ENCODE measurements around the gene SP9. TPM values are rescaled to one million over a fixed set of nuclear protein-coding genes. Genes with fewer than 3 reads are reported as not detected.
"Not testable (repeated sequence)": the region's sequence is repeated elsewhere in the genome, so short reads cannot be mapped to it uniquely, and the experiment has no call there.

Gene SP9
- total RNA-seq, 1 experiment from 2014 or later, result not detected

DNA sequence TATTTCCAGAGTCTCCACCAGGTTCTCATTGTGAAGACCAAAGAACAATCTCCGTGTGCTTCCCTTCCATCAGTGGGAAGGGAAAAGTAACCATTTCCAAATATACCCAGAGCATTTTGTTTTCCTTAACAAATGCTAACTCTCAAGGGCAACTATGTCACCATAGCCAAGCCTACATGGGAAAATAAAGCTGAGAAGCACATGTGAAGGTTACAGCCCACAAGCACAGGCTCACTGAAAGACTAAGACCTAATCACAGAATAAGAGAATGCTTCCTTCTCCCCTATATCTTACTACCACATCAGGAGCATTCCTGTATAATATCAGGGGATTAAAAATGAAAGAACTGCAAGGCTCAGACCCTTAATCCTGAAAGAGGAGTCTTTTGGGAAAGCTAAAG is 28.2 kb downstream of the SP9 start:
- Histone ChIP-seq H3K56ac (ENCODE audit: insufficient read length, low read depth, low read length) (no peak overlapping the region), H4K8ac (replicated peaks; ENCODE audit: insufficient read length, low read depth, low read length) (no peak overlapping the region), H4K20me1 (ENCODE audit: control insufficient read depth, insufficient read depth, insufficient read length) (no peaks in the 10 kb centered on the region), H3K79me2 (ENCODE audit: insufficient read depth, low read length) (no peaks in the 10 kb centered on the region), H2BK12ac (ENCODE audit: insufficient read length, low read depth, low read length) (no peak overlapping the region), H3K14ac (ENCODE audit: insufficient read depth, low read length) (no peak overlapping the region), H3K4ac (ENCODE audit: low read depth, low read length) (no peak overlapping the region), H2BK20ac (ENCODE audit: low read depth, low read length, poor library complexity, severe bottlenecking) (no peak overlapping the region), H3K23me2 (ENCODE audit: insufficient read length, low read depth, low read length, poor library complexity, severe bottlenecking) (no peaks in the 10 kb centered on the region), H2BK5ac (ENCODE audit: insufficient read length, low read length) (no peak overlapping the region), H3T11ph (ENCODE audit: low read length) (no peak overlapping the region), H2BK120ac (ENCODE audit: low read depth, low read length, poor library complexity, severe bottlenecking) (no peak overlapping the region), H3K18ac (ENCODE audit: insufficient read length, low read depth, low read length) (no peak overlapping the region), H3K27me3 (ENCODE audit: insufficient read depth, low read length) (no peaks in the 10 kb centered on the region), H3K9ac (ENCODE audit: extremely low read depth, insufficient read length, low read length) (no peak overlapping the region), H2AFZ (ENCODE audit: low read length) (no peak overlapping the region), H2BK15ac (ENCODE audit: low read depth, low read length) (no peak overlapping the region), H3K4me1 (ENCODE audit: insufficient read depth, low read length) (no peaks in the 10 kb centered on the region), H3K27ac (ENCODE audit: insufficient read length, low read depth, low read length) (no peak overlapping the region), H4K5ac (ENCODE audit: insufficient read length, low read depth, low read length) (no peak overlapping the region), H3K9me3 (ENCODE audit: control insufficient read depth, low read depth, low read length) (no peaks in the 10 kb centered on the region), H3K79me1 (ENCODE audit: insufficient read depth, low read depth, low read length, poor library complexity, severe bottlenecking) (no peaks in the 10 kb centered on the region), H2AK5ac (ENCODE audit: insufficient read length, low read length) (no peak overlapping the region), H3K23ac (ENCODE audit: insufficient read length, low read depth, low read length) (no peak overlapping the region), H3K4me2 (ENCODE audit: insufficient read depth, insufficient read length, low read length) (no peak overlapping the region), H4K91ac (ENCODE audit: insufficient read length, low read depth, low read length) (no peak overlapping the region)
- Mint-ChIP-seq H3K4me3 (no peak overlapping the region), H3K27ac (no peak overlapping the region), H3K27me3 (ENCODE audit: low read depth) (no peaks in the 10 kb centered on the region), H3K9me3 (peaks cover 28 to 29% of the 10 kb centered on the region in 2 experiments), H3K36me3 (ENCODE audit: insufficient read depth in 1 of 3, low read depth in 3 of 3) (peaks cover 39 to 44% (median 43%) of the 10 kb centered on the region in 3 experiments), H3K4me1 (no peaks in the 10 kb centered on the region)
- WGBS (ENCODE audit: extremely low coverage, insufficient read length, low lambda C conversion rate), result no CpG with 5 or more reads among the region's 1 CpG
- no peak for DNase-seq
- TF ChIP-seq, protein P1, sequence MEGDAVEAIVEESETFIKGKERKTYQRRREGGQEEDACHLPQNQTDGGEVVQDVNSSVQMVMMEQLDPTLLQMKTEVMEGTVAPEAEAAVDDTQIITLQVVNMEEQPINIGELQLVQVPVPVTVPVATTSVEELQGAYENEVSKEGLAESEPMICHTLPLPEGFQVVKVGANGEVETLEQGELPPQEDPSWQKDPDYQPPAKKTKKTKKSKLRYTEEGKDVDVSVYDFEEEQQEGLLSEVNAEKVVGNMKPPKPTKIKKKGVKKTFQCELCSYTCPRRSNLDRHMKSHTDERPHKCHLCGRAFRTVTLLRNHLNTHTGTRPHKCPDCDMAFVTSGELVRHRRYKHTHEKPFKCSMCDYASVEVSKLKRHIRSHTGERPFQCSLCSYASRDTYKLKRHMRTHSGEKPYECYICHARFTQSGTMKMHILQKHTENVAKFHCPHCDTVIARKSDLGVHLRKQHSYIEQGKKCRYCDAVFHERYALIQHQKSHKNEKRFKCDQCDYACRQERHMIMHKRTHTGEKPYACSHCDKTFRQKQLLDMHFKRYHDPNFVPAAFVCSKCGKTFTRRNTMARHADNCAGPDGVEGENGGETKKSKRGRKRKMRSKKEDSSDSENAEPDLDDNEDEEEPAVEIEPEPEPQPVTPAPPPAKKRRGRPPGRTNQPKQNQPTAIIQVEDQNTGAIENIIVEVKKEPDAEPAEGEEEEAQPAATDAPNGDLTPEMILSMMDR (conservative IDR thresholded peaks at IDR 0.05), result no peak

DNA sequence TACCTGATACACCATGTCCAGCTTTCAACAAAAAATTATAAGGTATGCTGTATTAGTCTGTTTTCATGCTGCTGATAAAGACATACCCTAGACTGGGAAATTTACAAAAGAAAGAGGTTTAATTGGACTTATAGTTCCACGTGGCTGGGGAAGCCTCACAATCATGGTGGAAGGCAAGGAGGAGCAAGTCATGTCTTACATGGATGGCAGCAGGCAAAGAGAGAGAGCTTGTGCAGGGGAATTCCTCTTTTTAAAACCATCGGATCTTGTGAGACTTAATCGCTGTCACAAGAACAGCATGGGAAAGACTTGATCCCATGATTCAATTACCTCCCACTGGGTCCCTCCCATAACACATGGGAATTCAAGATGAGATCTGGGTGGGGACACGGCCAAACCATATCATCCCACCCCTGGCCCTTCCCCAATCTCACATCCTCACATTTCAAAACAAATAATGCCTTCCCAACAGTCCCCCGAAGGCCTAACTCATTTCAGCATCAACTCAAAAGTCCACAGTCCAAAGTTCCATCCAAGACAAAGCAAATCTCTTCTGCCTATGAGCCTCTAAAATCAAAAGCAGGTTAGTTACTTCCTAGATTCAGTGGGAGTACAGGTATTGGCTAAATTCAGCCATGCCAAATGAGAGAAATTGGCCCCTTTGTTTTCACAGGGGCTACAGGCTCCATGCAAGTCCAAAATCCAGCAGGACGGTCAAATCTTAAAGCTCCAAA is 28.9 kb downstream of the SP9 start:
- H2BK20ac ChIP-seq (ENCODE audit: low read depth, low read length, poor library complexity, severe bottlenecking); H3K4me2 ChIP-seq (ENCODE audit: insufficient read depth, insufficient read length, low read length); H3K79me2 ChIP-seq (ENCODE audit: insufficient read depth, low read length); H2BK15ac ChIP-seq (ENCODE audit: low read depth, low read length); H3T11ph ChIP-seq (ENCODE audit: low read length); H3K9ac ChIP-seq (ENCODE audit: extremely low read depth, insufficient read length, low read length); H2BK120ac ChIP-seq (ENCODE audit: low read depth, low read length, poor library complexity, severe bottlenecking); H2AK5ac ChIP-seq (ENCODE audit: insufficient read length, low read length); H3K4me1 Mint-ChIP-seq; H3K18ac ChIP-seq (ENCODE audit: insufficient read length, low read depth, low read length); H3K23ac ChIP-seq (ENCODE audit: insufficient read length, low read depth, low read length); H4K91ac ChIP-seq (ENCODE audit: insufficient read length, low read depth, low read length); H3K4me3 Mint-ChIP-seq; H4K5ac ChIP-seq (ENCODE audit: insufficient read length, low read depth, low read length); H3K23me2 ChIP-seq (ENCODE audit: insufficient read length, low read depth, low read length, poor library complexity, severe bottlenecking); H2AFZ ChIP-seq (ENCODE audit: low read length); H2BK12ac ChIP-seq (ENCODE audit: insufficient read length, low read depth, low read length); DNase-seq; H4K8ac ChIP-seq (replicated peaks; ENCODE audit: insufficient read length, low read depth, low read length); H3K56ac ChIP-seq (ENCODE audit: insufficient read length, low read depth, low read length); H3K9me3 ChIP-seq (ENCODE audit: control insufficient read depth, low read depth, low read length); H3K4ac ChIP-seq (ENCODE audit: low read depth, low read length); H3K27ac ChIP-seq (ENCODE audit: insufficient read length, low read depth, low read length); H2BK5ac ChIP-seq (ENCODE audit: insufficient read length, low read length); H3K14ac ChIP-seq (ENCODE audit: insufficient read depth, low read length); H3K27me3 ChIP-seq (ENCODE audit: insufficient read depth, low read length); H3K27me3 Mint-ChIP-seq (ENCODE audit: low read depth); H4K20me1 ChIP-seq (ENCODE audit: control insufficient read depth, insufficient read depth, insufficient read length); H3K27ac Mint-ChIP-seq; H3K79me1 ChIP-seq (ENCODE audit: insufficient read depth, low read depth, low read length, poor library complexity, severe bottlenecking); H3K4me1 ChIP-seq (ENCODE audit: insufficient read depth, low read length): not testable (repeated sequence)
- no CpG with 5 or more reads among the region's 6 CpGs for WGBS (ENCODE audit: extremely low coverage, insufficient read length, low lambda C conversion rate)
- Mint-ChIP-seq H3K9me3 (peaks cover 28 to 29% of the 10 kb centered on the region in 2 experiments), H3K36me3 (ENCODE audit: insufficient read depth in 1 of 3, low read depth in 3 of 3) (peaks cover 41 to 44% (median 43%) of the 10 kb centered on the region in 3 experiments)
